T-helper 2 cell treated with Interferon-gamma antibody and Interleukin-4, amounts not matched to agents 5 μg/mL and 100 μg/mL, for 36 hours (primary cell): Measurements from ENCODE around the gene KLHL5.
"Not testable (repeated sequence)": the region's sequence is repeated elsewhere in the genome, so short reads cannot be mapped to it uniquely, and the experiment has no call there.

Experiments used
- DNase-seq: peaks from one replicate; pipeline ENCODE4 v3.0.0; 2021; ENCODE audit warnings: low spot score
- H3K27ac Mint-ChIP-seq: one replicate; pipeline ENCODE4 v1.8.0; 2021; ENCODE audit warnings: mild to moderate bottlenecking, mixed read lengths
- H3K27me3 Mint-ChIP-seq: one replicate; pipeline ENCODE4 v1.8.0; 2021; ENCODE audit warnings: low read depth, mixed read lengths
- H3K36me3 Mint-ChIP-seq: one replicate; pipeline ENCODE4 v1.8.0; 2021; ENCODE audit warnings: low read depth, mixed read lengths
- H3K4me1 Mint-ChIP-seq: one replicate; pipeline ENCODE4 v1.8.0; 2021; ENCODE audit warnings: low read depth, mixed read lengths
- H3K4me3 Mint-ChIP-seq: one replicate; pipeline ENCODE4 v1.8.0; 2022; ENCODE audit warnings: mild to moderate bottlenecking, moderate library complexity, mixed read lengths
- H3K9me3 Mint-ChIP-seq: one replicate; pipeline ENCODE4 v1.8.0; 2021; ENCODE audit warnings: mixed read lengths

KLHL5 gene

DNA sequence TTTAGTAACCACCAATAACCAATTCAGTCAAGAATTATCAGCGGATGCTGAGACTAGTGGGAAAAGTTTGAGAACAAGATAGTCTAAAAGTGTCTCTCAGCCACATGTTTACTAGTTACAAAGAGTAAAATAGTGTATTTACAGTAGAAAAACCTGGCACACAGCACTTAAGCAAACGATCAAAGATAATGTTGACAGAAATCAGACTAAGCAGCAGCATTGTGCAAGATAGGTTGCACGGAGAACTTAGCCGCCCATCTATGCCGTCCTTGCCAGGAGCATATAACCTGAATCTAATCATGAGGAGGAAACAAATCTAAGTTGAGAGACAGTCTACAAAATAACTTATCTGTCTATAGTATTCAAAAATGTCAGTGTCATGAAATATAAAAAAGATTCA, 35.3 kb downstream of the KLHL5 start:
- H3K27me3 Mint-ChIP-seq: no peaks in the 10 kb centered on the region
- no peak overlapping the region for H3K4me3 Mint-ChIP-seq

DNA sequence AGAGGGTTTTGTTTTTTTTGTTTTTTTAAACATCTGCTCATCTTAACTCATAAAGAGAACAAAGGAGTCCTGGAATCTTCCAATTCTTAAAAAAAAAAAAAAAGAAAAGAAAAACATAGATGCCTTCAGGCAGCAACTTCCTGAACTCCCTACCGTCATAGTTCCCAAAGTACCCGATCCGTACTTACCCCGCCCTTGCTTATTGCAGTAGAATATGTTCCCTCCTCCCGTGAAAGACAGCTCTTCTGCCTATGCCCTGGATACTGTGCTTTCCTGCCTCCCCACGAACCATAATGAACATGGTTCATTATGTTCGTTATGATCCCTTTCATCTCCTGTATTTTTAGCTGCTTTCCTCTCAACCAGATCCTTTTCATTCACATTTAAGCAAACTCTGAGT, 40.3 kb downstream of the KLHL5 start:
- no peak for DNase-seq
- H3K4me1 Mint-ChIP-seq: peaks cover 3% of the 10 kb centered on the region
- H3K27me3 Mint-ChIP-seq: no peaks in the 10 kb centered on the region
- H3K9me3 Mint-ChIP-seq: peaks cover 7% of the 10 kb centered on the region
- H3K4me3 Mint-ChIP-seq: no peak overlapping the region
- H3K27ac Mint-ChIP-seq: peak overlapping the region; percentile 6
- H3K36me3 Mint-ChIP-seq: peaks cover 32% of the 10 kb centered on the region

More for the DNA sequence above, 35.3 kb downstream of the KLHL5 start:
- H3K4me1 Mint-ChIP-seq: no peaks in the 10 kb centered on the region
- no peak overlapping the region for H3K27ac Mint-ChIP-seq
- no peak for DNase-seq
- H3K36me3 Mint-ChIP-seq: peaks cover 19% of the 10 kb centered on the region
- H3K9me3 Mint-ChIP-seq: no peaks in the 10 kb centered on the region

DNA sequence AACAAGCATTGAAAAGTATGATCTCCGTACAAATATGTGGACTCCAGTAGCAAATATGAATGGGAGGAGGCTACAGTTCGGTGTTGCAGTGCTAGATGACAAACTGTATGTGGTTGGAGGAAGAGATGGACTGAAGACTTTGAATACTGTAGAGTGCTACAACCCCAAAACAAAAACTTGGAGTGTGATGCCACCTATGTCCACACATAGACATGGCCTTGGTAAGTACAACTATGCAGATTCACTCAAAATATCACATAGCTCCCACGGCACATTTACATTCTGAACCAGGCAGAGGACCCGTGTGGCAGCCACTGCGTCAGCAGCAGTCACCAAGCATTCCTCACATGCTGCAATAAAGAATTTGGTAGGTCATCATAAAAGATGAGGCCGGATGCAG, 41.3 kb downstream of the KLHL5 start:
- peaks cover 35% of the 10 kb centered on the region for H3K36me3 Mint-ChIP-seq
- H3K27me3 Mint-ChIP-seq: no peaks in the 10 kb centered on the region
- H3K4me3 Mint-ChIP-seq: no peak overlapping the region
- DNase-seq: no peak
- peaks cover 7% of the 10 kb centered on the region for H3K9me3 Mint-ChIP-seq
- peaks cover 3% of the 10 kb centered on the region for H3K4me1 Mint-ChIP-seq
- H3K27ac Mint-ChIP-seq: no peak overlapping the region

DNA sequence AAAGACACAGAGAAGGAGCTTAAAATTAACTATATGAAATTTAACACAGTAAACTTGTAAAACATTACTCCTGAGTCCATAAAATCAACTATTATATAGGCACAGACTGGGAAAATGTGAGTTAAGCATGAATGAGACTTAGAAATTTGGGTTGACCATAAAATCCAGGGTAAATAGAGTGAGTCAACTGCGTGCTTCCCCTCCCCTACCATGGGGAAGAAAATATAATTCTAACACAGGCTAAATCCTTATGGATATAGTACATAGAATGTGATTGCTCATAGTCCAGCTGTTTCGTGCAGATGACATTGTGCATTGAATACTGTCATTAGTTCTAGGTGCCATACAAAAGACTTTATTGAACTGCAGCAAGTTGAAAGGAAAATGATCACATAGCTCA, 42.2 kb downstream of the KLHL5 start:
- H3K27ac Mint-ChIP-seq: peak overlapping the region; percentile 61
- H3K4me3 Mint-ChIP-seq: no peak overlapping the region
- no peak for DNase-seq
- H3K9me3 Mint-ChIP-seq: peaks cover 7% of the 10 kb centered on the region
- peaks cover 3% of the 10 kb centered on the region for H3K4me1 Mint-ChIP-seq
- no peaks in the 10 kb centered on the region for H3K27me3 Mint-ChIP-seq
- H3K36me3 Mint-ChIP-seq: peaks cover 34% of the 10 kb centered on the region

DNA sequence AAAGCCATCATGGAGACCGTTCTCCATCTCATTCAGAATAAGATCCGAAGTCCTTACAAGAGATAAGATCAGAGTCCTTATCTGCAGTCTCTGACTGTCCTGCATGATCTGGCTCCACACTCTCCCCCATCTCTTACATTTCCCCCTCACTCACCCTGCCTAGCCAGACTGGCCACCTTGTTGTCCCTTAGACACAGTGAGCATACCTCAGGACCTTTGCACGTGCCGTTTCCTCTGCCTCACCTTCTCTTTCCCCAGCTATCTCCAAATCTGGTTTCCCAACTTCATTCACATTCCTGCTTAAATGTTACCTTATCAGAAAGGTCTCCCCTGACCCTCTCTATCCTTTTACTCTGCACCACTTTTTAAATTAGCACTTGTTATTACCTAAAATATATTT, 44.0 kb downstream of the KLHL5 start:
- no peak for DNase-seq
- no peak overlapping the region for H3K4me3 Mint-ChIP-seq
- peaks cover 31% of the 10 kb centered on the region for H3K36me3 Mint-ChIP-seq
- peaks cover 7% of the 10 kb centered on the region for H3K9me3 Mint-ChIP-seq
- H3K4me1 Mint-ChIP-seq: peaks cover 3% of the 10 kb centered on the region
- H3K27ac Mint-ChIP-seq: no peak overlapping the region
- no peaks in the 10 kb centered on the region for H3K27me3 Mint-ChIP-seq

DNA sequence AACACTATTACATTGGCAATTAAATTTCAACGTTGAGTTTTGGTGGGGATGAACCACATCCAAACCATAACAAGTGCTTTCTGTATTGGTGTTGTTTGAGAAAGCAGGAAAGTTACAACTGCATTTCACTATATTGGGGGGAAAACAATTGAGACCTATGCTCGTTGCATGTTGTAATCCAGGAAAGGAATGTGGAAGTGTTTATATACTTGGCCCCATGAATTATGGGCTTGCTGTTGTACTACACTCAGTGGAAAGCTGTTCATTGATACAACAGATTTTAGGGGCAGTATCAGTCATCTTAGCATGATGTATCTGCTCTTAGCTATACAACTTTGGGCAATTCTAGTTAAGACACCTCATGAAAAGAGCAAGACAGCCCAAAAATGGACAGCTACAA, 52.4 kb downstream of the KLHL5 start:
- Mint-ChIP-seq H3K4me3 (no peak overlapping the region), H3K36me3 (peaks cover 58% of the 10 kb centered on the region), H3K27ac (no peak overlapping the region), H3K9me3 (peaks cover 20% of the 10 kb centered on the region), H3K4me1 (peaks cover 22% of the 10 kb centered on the region), H3K27me3 (no peaks in the 10 kb centered on the region)
- DNase-seq: no peak

DNA sequence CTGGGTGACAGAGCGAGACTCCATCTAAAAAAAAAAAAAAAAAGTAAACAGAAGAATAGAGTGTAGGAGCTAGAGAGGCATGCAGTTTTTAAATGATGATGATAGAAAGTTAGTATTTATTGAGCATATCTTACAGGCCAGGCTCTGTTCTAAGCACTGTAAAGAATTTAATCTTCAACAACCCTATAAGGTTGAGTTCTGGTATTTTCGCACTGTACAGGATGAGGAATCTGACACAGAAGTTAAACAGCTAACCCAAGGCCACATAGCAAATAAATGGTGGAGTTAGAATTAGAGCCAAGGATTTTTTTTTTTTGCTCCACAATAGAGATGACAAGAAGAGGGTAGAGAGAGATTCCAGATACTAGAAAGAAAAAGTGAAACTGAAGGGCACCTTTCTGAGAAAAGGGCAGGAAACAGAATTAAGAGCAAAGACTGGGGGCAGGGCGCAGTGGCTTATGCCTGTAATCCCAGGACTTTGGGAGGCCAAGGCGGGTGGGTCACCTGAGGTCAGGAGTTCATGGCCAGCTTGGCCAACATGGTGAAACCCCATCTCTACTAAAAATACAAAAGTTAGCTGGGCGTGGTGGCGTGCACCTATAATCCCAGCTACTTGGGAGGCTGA, 56.1 kb downstream of the KLHL5 start:
- H3K27me3 Mint-ChIP-seq: no peaks in the 10 kb centered on the region
- H3K27ac Mint-ChIP-seq: peak overlapping the region; percentile 83
- H3K4me3 Mint-ChIP-seq: peak overlapping the region; percentile 62
- no peak for DNase-seq
- H3K36me3 Mint-ChIP-seq: peaks cover 64% of the 10 kb centered on the region
- H3K9me3 Mint-ChIP-seq: peaks cover 22% of the 10 kb centered on the region
- peaks cover 22% of the 10 kb centered on the region for H3K4me1 Mint-ChIP-seq

DNA sequence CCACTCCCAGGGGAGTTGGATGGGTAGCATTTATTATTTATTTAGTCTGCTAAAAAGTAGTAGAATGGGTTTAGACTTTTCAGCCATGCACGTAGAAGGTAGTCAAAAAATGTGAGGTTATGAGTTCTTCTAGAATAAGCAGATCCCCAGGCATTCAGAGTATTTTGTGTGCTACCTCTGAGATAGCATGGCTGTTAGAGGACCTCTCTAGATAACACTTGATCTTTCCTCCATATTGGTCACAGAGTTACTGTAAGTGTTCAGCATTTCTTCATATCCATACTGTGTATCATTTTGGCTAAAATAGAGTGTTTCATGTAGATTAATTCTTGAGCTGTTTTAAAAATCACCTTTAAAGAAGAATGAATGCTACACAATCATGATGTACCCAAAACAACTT, 58.4 kb downstream of the KLHL5 start:
- Mint-ChIP-seq H3K27me3 (no peaks in the 10 kb centered on the region), H3K9me3 (peaks cover 29% of the 10 kb centered on the region), H3K27ac (no peak overlapping the region), H3K4me1 (peaks cover 22% of the 10 kb centered on the region), H3K4me3 (no peak overlapping the region), H3K36me3 (peaks cover 55% of the 10 kb centered on the region)
- no peak for DNase-seq

DNA sequence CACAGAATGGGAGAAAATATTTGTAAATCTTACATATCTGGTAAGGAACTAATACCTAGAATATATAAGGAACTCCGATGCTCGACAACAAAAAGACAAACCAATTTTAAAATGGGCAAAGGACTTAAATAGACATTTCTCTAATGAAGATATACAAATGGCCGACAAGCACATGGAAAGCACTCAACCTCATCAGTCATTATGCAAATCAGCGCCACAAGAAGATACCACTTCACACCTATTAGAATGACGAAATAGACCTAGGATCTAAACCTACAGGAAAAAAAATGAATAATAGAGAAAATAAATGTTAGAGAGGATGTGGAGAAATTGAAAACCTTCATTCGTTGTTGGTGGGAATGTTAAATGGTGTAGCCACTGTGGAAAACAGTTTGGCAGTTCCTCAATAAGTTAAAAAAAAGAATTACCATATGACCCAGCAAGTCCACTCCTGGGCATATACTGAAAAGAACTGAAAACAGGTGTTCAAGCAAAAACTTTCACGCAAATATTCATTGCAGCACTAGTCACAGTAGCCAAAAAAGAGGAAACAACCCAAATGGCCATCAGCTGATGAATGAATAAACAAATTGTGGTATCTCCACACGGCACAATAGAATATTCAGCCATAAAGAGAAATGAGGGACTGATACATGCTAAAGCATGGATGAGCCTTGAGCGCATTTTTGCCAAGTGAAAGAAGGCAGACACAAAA, 63.0 kb downstream of the KLHL5 start:
- Mint-ChIP-seq H3K27me3 (no peaks in the 10 kb centered on the region), H3K4me1 (no peaks in the 10 kb centered on the region), H3K27ac (no peak overlapping the region), H3K4me3 (no peak overlapping the region), H3K9me3 (peaks cover 10% of the 10 kb centered on the region), H3K36me3 (peaks cover 26% of the 10 kb centered on the region)
- no peak for DNase-seq

DNA sequence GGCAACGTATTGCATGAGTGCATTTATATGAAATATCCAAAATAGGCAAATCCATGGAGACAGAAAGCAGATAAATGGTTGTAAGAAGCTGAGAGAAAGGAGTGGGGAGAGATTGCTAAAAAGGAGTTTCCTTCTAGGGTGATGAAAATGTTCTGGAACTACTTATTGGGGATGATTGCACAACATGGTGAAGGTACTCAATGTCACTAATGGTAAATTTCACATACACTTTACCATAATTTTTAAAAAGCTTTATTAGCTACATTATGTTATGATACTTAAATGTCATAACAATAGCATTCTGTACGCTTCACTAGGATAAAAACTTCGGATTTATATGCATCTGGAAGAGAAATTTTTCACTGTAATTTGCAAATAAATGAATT, 63.6 kb downstream of the KLHL5 start:
- no peak for DNase-seq
- Mint-ChIP-seq H3K36me3 (peaks cover 24% of the 10 kb centered on the region), H3K27me3 (no peaks in the 10 kb centered on the region), H3K4me1 (no peaks in the 10 kb centered on the region), H3K4me3 (no peak overlapping the region), H3K9me3 (peaks cover 10% of the 10 kb centered on the region), H3K27ac (no peak overlapping the region)

DNA sequence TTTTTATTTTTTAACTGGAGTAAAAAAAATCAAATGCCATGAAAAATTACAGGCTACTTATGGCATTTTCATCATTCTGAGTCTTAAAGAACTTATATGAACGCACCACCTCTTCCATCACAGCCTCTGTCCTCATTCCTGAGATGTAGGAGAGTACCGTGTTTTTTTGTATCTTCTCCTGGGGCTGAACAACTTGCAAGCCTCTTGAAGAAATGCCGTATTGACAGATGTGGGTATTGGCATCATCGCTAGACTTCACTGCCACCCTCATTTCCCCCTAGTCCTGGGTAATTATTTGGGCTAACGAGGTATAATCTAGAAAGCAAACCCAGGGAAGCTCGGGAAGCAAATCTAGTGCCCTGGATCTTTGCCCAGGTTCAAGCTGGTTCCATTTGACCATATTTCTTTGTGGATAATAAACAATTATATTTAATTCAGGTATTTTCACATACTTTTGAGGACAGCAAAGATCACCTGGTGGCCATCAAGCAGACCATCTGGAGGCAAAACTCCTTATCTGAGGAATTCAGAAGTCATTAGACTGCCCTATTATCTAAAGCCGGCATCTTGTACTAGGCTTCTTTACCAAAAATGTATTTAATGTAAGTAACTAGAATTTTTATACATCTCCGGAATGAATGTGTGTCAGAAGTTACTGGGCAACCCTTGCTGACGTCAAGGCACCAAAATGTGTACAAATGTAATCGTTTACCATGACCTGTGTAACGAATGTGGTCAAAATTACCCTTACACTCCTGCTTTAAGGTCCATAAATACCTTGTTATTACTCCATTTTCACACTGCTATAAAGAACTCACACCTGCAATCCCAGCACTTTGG, 64.4 kb downstream of the KLHL5 start:
- Mint-ChIP-seq H3K27ac (no peak overlapping the region), H3K4me3 (no peak overlapping the region), H3K9me3 (peaks cover 10% of the 10 kb centered on the region), H3K27me3 (no peaks in the 10 kb centered on the region), H3K36me3 (peaks cover 22% of the 10 kb centered on the region), H3K4me1 (no peaks in the 10 kb centered on the region)
- no peak for DNase-seq

DNA sequence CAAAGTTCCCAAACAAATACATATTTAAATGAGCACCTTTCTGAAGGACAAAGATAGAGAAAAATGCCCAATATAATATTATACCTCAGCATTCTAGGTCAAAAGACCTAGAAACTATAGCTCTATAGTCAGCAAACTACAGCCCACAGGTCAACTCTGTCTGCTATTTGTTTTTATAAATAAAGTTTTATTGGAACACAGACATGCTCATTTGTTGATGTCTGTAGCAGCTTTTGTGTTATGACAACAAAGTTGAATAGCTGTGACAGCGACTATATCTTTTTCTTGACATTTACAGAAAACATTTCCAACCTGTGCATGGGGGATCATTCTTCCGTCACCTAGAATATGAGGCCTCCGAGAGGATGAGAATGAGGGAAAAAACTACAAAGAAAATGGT, 71.6 kb downstream of the KLHL5 start:
- DNase-seq: no peak
- Mint-ChIP-seq H3K4me3 (no peak overlapping the region), H3K27ac (no peak overlapping the region), H3K36me3 (peaks cover 11% of the 10 kb centered on the region), H3K9me3 (no peaks in the 10 kb centered on the region), H3K27me3 (no peaks in the 10 kb centered on the region), H3K4me1 (peaks cover 9% of the 10 kb centered on the region)

DNA sequence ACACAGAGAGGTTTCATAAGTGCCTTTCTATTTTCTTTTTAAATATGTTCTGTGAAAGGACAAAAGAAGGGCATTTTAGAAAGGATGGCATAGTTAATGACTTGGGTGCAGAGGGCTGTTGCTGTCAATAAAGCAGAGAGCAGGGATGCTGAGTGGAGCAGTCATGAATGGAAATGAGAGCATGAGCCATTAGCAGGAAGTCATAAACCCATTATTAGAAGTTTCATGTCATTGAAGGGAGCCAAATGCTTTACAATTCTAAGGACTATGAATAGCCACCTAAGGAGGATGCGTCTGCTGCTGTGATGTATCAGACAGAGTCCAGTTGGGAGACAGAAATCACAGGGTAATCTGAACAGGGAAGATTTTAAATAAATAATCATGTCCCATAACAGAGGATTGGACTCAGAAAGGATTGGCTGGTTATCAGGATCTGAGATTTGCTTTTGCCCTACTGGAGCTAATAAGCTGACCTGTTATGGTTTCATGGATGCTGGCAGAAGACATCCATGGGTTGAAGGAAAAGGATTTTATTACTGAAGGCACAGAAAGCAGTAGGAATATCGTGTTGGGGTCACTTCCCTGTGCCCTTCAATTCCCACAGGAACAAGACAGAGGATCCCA, 72.8 kb downstream of the KLHL5 start:
- Mint-ChIP-seq H3K36me3 (peaks cover 8% of the 10 kb centered on the region), H3K4me1 (peaks cover 9% of the 10 kb centered on the region), H3K4me3 (no peak overlapping the region), H3K27ac (no peak overlapping the region), H3K27me3 (no peaks in the 10 kb centered on the region), H3K9me3 (no peaks in the 10 kb centered on the region)
- no peak for DNase-seq

DNA sequence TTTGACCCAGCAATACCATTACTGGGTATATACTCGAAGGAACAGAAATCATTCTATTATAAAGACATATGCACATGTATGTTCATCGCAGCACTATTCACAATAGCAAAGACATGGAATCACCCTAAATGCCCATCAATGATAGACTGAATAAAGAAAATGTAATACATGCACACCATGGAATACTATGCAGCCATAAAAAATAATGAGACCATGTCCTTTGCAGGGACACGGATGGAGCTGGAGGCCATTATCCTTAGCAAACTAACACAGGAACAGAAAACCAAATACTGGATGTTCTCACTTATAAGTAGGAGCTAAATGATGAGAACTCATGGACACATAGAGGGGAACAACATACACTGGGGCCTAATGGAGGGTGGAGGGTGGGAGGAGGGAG, 76.2 kb downstream of the KLHL5 start:
- H3K36me3 Mint-ChIP-seq, H3K4me1 Mint-ChIP-seq, H3K9me3 Mint-ChIP-seq, DNase-seq, H3K4me3 Mint-ChIP-seq, H3K27me3 Mint-ChIP-seq, H3K27ac Mint-ChIP-seq: not testable (repeated sequence)
